Fibroblast of the aortic adventitia (primary cell): ENCODE data around the gene UBLCP1. TPM values are rescaled to one million over a fixed set of nuclear protein-coding genes. Genes with fewer than 3 reads are reported as not detected.

ENCODE experiments used
- DNase-seq: peaks from one replicate; pipeline ENCODE4 v3.0.0-alpha.2; 2010; ENCODE audit warnings: low read depth
- H3K4me3 ChIP-seq: 2 replicates; pipeline ENCODE4 v1.5.1; 2011; ENCODE audit warnings: low read depth, mild to moderate bottlenecking, control low read depth, low read length, moderate library complexity
- total RNA-seq: library from RNA; depleted of rRNA; stranded (reverse); fragments of >200 nt; gene quantifications from 2 replicates; pipeline ENCODE4 v1.2.3, GENCODE V29; 2012; ENCODE audit warnings: low replicate concordance
- TF ChIP-seq, protein P1 (sequence below): IDR thresholded peaks from 2 replicates; pipeline ENCODE4 v1.5.1; 2011; ENCODE audit warnings: mild to moderate bottlenecking, low read length, control low read depth, inconsistent platforms; ENCODE audit not compliant: insufficient read depth

Gene UBLCP1
- total RNA-seq, 1 donor = 36.5 TPM

GRCh38 chr5:159240301-159240870, 22.7 kb upstream of the UBLCP1 start:
- no peak overlapping the region for H3K4me3 ChIP-seq
- DNase-seq = no peak
- TF ChIP-seq, protein P1, sequence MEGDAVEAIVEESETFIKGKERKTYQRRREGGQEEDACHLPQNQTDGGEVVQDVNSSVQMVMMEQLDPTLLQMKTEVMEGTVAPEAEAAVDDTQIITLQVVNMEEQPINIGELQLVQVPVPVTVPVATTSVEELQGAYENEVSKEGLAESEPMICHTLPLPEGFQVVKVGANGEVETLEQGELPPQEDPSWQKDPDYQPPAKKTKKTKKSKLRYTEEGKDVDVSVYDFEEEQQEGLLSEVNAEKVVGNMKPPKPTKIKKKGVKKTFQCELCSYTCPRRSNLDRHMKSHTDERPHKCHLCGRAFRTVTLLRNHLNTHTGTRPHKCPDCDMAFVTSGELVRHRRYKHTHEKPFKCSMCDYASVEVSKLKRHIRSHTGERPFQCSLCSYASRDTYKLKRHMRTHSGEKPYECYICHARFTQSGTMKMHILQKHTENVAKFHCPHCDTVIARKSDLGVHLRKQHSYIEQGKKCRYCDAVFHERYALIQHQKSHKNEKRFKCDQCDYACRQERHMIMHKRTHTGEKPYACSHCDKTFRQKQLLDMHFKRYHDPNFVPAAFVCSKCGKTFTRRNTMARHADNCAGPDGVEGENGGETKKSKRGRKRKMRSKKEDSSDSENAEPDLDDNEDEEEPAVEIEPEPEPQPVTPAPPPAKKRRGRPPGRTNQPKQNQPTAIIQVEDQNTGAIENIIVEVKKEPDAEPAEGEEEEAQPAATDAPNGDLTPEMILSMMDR = no peak

DNA sequence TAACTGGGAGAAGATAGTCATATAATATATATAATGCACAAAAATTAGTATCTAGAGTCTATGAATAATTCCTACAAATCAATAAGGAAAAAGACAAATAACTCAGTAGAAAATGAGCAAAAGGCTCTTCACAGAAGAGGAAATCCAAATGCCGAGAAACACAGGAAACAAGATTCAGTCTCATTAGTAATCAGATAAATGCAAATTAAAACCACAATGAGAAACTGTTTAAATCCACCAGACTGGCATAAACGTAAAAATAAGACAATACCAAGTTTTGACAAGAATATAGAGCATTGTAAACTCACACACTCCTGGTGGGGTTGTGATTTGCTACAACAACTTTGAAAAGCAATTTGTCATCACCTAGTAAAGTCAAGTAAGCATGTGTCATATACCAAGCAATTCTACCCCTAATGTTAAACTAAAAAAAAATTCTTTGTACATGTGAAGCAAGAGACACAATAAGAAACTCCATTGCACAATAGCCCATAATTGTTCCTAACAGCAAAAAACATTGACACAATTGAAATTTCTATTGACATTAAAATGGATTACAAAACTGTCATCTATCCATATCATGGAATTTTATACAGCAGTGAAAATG, 21.0 kb upstream of the UBLCP1 start:
- no peak overlapping the region for H3K4me3 ChIP-seq
- DNase-seq = no peak
- TF ChIP-seq, protein P1 = no peak

- no peak overlapping the region for H3K4me3 ChIP-seq
- TF ChIP-seq, protein P1 = no peak
- DNase-seq = no peak
These were observed 20.4 kb upstream of the UBLCP1 start for GRCh38 chr5:159242656-159243055.

DNA sequence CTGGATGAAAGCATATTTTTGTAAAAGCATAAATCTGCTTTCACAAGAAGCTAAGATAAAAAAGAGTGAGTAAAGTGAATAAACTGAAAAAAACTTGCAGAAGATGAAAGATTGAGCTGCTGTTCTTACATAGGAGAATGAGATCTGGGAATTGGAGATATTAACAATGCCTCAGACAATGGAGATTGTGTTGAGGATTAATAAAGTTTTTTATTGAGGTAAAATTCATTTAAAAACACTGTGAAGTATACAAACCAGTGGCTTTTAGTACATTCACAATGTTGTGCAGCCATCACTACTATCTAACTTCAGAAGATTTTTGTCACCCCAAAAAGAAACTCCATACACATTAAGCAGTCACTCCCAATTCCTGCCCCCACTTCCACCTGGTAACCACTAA, 19.7 kb upstream of the UBLCP1 start:
- H3K4me3 ChIP-seq = no peak overlapping the region

DNA sequence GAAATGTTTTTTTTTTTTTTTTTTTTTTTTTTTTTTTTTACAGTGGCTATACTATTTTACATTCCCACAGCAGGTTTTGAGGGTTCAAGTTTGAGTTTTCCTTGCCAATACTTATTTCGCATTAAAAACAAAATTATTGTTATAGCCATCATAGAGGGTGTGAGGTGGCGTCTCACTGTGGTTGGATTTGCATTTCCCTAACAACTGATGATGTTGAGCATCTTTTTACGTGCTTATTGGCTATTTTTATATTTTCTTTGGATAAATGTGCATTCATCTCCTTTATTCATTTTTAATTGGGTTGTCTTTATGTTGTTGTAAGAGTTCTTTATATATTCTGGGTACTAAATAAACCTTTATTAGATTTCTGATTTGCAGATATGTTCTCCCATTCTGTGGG, 18.9 kb upstream of the UBLCP1 start:
- TF ChIP-seq, protein P1 = no peak
- DNase-seq = no peak

More for the DNA sequence above, 19.7 kb upstream of the UBLCP1 start:
- TF ChIP-seq, protein P1 = no peak
- no peak for DNase-seq

DNA sequence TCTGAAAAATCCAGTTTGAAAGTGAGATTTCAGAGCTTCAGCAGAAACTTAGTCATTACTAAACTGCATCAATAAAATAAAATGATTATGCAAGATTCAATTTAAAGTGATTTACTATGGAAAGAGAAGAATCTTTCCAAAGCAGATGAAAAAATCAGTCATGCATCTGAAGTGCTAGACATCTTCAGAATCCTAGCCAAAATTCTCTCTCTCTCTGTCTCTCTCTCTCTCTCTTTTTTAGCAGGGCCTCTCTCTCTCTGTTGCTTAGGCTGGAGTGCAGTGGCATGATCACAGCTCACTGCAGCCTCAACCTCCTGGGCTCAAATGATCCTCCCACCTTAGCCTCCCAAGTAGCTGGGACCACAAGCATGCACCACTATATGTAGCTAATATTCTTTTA, 18.2 kb upstream of the UBLCP1 start:
- TF ChIP-seq, protein P1 = no peak
- DNase-seq = no peak
- H3K4me3 ChIP-seq = no peak overlapping the region

More for the DNA sequence above, 18.9 kb upstream of the UBLCP1 start:
- no peak overlapping the region for H3K4me3 ChIP-seq
